Liver (tissue), 9 donors: ENCODE results near the gene MISP. TPM values are rescaled to one million over a fixed set of nuclear protein-coding genes. Genes with fewer than 3 reads are reported as not detected.
"Not testable (repeated sequence)": the region's sequence is repeated elsewhere in the genome, so short reads cannot be mapped to it uniquely, and the experiment has no call there.

Experiments
- DNase-seq: peaks from one replicate; pipeline ENCODE4 v3.0.0-alpha.2; 2017; ENCODE audit warnings: low spot score
- H3K27ac ChIP-seq, 2 donors: one replicate each; pipeline ENCODE4 v1.7.0; 2013; ENCODE audit warnings: inconsistent platforms in 2 of 2, low read length in 2 of 2, control low read depth in 1 of 2, low read depth in 1 of 2, mild to moderate bottlenecking in 1 of 2
- H3K27me3 ChIP-seq, 4 donors: one replicate each; pipeline versions ENCODE4 v1.6.1 to v1.7.0; 2013; ENCODE audit warnings: low read length in 3 of 4, inconsistent platforms in 1 of 4, mild to moderate bottlenecking in 1 of 4, moderate library complexity in 1 of 4; ENCODE audit not compliant: control insufficient read depth in 4 of 4, insufficient read depth in 4 of 4
- H3K36me3 ChIP-seq, 4 donors: one replicate each; pipeline versions ENCODE4 v1.6.1 to v1.7.0; 2013; ENCODE audit warnings: low read length in 3 of 4, mild to moderate bottlenecking in 3 of 4, low read depth in 1 of 4, moderate library complexity in 1 of 4; ENCODE audit not compliant: control insufficient read depth in 4 of 4, insufficient read depth in 3 of 4
- H3K4me1 ChIP-seq, 4 donors: one replicate each; pipeline versions ENCODE4 v1.6.1 to v1.7.0; 2013; ENCODE audit warnings: low read length in 3 of 4, mild to moderate bottlenecking in 3 of 4, moderate library complexity in 1 of 4; ENCODE audit not compliant: control insufficient read depth in 4 of 4, insufficient read depth in 4 of 4
- H3K4me3 ChIP-seq, 3 donors: one replicate each; pipeline versions ENCODE4 v1.6.1 to v1.7.0; 2013; ENCODE audit warnings: low read length in 3 of 3, control low read depth in 1 of 3, low read depth in 1 of 3, mild to moderate bottlenecking in 1 of 3
- H3K9ac ChIP-seq, 2 donors: one replicate each; pipeline ENCODE4 v1.7.0; 2013; ENCODE audit warnings: low read length in 2 of 2, mild to moderate bottlenecking in 2 of 2, moderate library complexity in 2 of 2, control low read depth in 1 of 2, low read depth in 1 of 2
- H3K9me3 ChIP-seq, 4 donors: one replicate each; pipeline versions ENCODE4 v1.6.1 to v1.7.0; 2013; ENCODE audit warnings: low read length in 3 of 4; ENCODE audit not compliant: control insufficient read depth in 4 of 4
- ATF3 ChIP-seq: IDR thresholded peaks from 2 replicates; pipeline ENCODE4 v1.6.1; 2016; ENCODE audit warnings: antibody characterized with exemption
- CTCF ChIP-seq: fragments of 150-350 bp; IDR thresholded peaks from 2 replicates; pipeline ENCODE4 v1.5.1; 2017; ENCODE audit warnings: improper control_type of control experiment, low read depth, low read length; ENCODE audit not compliant: missing input control
- GABPA ChIP-seq, 2 donors: IDR thresholded peaks in 1 of 2; conservative IDR thresholded peaks in 1 of 2; 2 replicates each; pipeline ENCODE4 v1.6.1; 2016; ENCODE audit warnings: antibody characterized with exemption in 2 of 2, mild to moderate bottlenecking in 1 of 2, moderate library complexity in 1 of 2
- HNF4A ChIP-seq, 2 donors: conservative IDR thresholded peaks; 2 replicates each; pipeline ENCODE4 v1.6.1; 2016; ENCODE audit warnings: antibody characterized with exemption in 2 of 2, mild to moderate bottlenecking in 2 of 2
- RAD21 ChIP-seq, 2 donors: IDR thresholded peaks; 2 replicates each; pipeline ENCODE4 v1.6.1; 2016; ENCODE audit warnings: antibody characterized with exemption in 2 of 2, mild to moderate bottlenecking in 2 of 2
- REST ChIP-seq: IDR thresholded peaks from 2 replicates; pipeline ENCODE4 v1.6.1; 2016; ENCODE audit warnings: antibody characterized with exemption, mild to moderate bottlenecking
- RXRA ChIP-seq, 2 donors: IDR thresholded peaks; 2 replicates each; pipeline ENCODE4 v1.6.1; 2017 to 2018; ENCODE audit warnings: antibody characterized with exemption in 2 of 2, mild to moderate bottlenecking in 1 of 2
- SP1 ChIP-seq: IDR thresholded peaks from 2 replicates; pipeline ENCODE4 v1.6.1; 2018; ENCODE audit warnings: antibody characterized with exemption, mild to moderate bottlenecking
- WGBS: extraction: QIAGEN DNeasy Blood & Tissue Kit; methylation state at CpG from one replicate; pipeline ENCODE4 v1.1.7; 2013; 5-methylcytosine and 5-hydroxymethylcytosine counted together
- polyA plus RNA-seq, 2 donors: library from polyadenylated mRNA; stranded (reverse) in 1 of 2; unstranded in 1 of 2; fragments of 200-250 nt in 1 of 2; fragments of >200 nt in 1 of 2; fragmentation: Nextera tagmentation in 1 of 2; extraction: Ambion mirVana in 1 of 2; gene quantifications; one replicate each; pipeline versions ENCODE4 v1.2.1 to v1.2.3, GENCODE V29; 2013 to 2015
- total RNA-seq, 2 donors: library from RNA; depleted of rRNA; stranded (reverse); fragments of >200 nt; gene quantifications; one replicate each; pipeline ENCODE4 v1.2.3, GENCODE V29; 2014
- donor health status: healthy.
- donor health status: healthy.
- donor health status: healthy.
- donor health status: healthy.
- donor health status: healthy.

MISP gene
- total and polyA plus RNA-seq, 4 donors: 0.05 to 0.08 TPM; not detected in 2

- TF ChIP-seq ATF3 (no peak), CTCF (no peak), RXRA (IDR thresholded peaks at IDR 0.05) (no peak), SP1 (peak; percentile 66), GABPA (IDR thresholded peaks at IDR 0.05 in 1 of 2, conservative IDR thresholded peaks at IDR 0.05 in 1 of 2) (no peak), RAD21 (IDR thresholded peaks at IDR 0.05) (no peak)
Measured at GRCh38 chr19:738509-739128, 12.3 kb upstream of the MISP start (continued).

GRCh38 chr19:739998-740715 is 10.8 kb upstream of the MISP start:
- Histone ChIP-seq H3K27me3 (no peaks in the 10 kb centered on the region), H3K9me3 (no peaks in the 10 kb centered on the region), H3K36me3 (no peaks in the 10 kb centered on the region), H3K4me1 (peaks cover 0 to 14% (median 4%) of the 10 kb centered on the region in 4 donors), H3K9ac (no peak overlapping the region), H3K27ac (no peak overlapping the region), H3K4me3 (no peak overlapping the region)
- 48% methylated on average over 36 of the region's 36 CpGs for WGBS
- no peak for DNase-seq
- peak; percentile 92 for TF ChIP-seq REST
- no peak for TF ChIP-seq ATF3
- no peak for TF ChIP-seq CTCF
- peak in 1 of 2 donors; percentile 44 for TF ChIP-seq HNF4A (conservative IDR thresholded peaks at IDR 0.05)

- H3K27me3 ChIP-seq, H3K27ac ChIP-seq, DNase-seq, H3K9ac ChIP-seq, H3K9me3 ChIP-seq, H3K4me3 ChIP-seq, H3K36me3 ChIP-seq: not testable (repeated sequence)
- WGBS: 82% methylated on average over 16 of the region's 16 CpGs
- H3K4me1 ChIP-seq: peaks cover 0 to 14% (median 4%) of the 10 kb centered on the region in 4 donors
Measured at GRCh38 chr19:740816-741505, 10.0 kb upstream of the MISP start.
